ENCODE data around the gene NDEL1.

Gene NDEL1

GRCh38 chr17:8506145-8506544 is 70.5 kb downstream of the NDEL1 start:
- no peak for FAIRE-seq

GRCh38 chr17:8514801-8515200 is 79.1 kb downstream of the NDEL1 start:
- FAIRE-seq, result no peak
